Thyroid gland (tissue), 4 donors: ENCODE measurements around the gene ITPR2. TPM values are rescaled to one million over a fixed set of nuclear protein-coding genes. Genes with fewer than 3 reads are reported as not detected.

Source experiments
- DNase-seq, 2 donors: peaks; one replicate each; pipeline ENCODE4 v3.0.0-alpha.2; 2019
- H3K27ac ChIP-seq, 3 donors: fragments of 200-600 bp; sonication (generic); 1 replicate in 2 of 3; 2 replicates in 1 of 3; pipeline ENCODE4 v1.5.1; 2016 to 2019; ENCODE audit warnings: mild to moderate bottlenecking in 1 of 3, moderate library complexity in 1 of 3
- H3K27me3 ChIP-seq: fragments of 200-600 bp; sonication (generic); one replicate; pipeline ENCODE4 v1.5.1; 2019
- H3K36me3 ChIP-seq, 2 donors: fragments of 200-600 bp; sonication (generic); one replicate each; pipeline ENCODE4 v1.5.1; 2016 to 2019
- H3K4me1 ChIP-seq, 2 donors: fragments of 200-600 bp; sonication (generic); one replicate each; pipeline ENCODE4 v1.5.1; 2017 to 2019
- H3K4me3 ChIP-seq, 3 donors: fragments of 200-600 bp; sonication (generic); replicated peaks in 1 of 3; 1 replicate in 2 of 3; 2 replicates in 1 of 3; pipeline ENCODE4 v1.5.1; 2016; ENCODE audit warnings: mild to moderate bottlenecking in 1 of 3
- H3K9me3 ChIP-seq: fragments of 200-600 bp; sonication (generic); one replicate; pipeline ENCODE4 v1.5.1; 2017
- POLR2A ChIP-seq, 2 donors: fragments of 450-650 bp; IDR thresholded peaks; one replicate each; pipeline ENCODE4 v1.6.1; 2017; ENCODE audit warnings: antibody characterized with exemption in 2 of 2, mild to moderate bottlenecking in 2 of 2, moderate library complexity in 1 of 2
- WGBS, 2 donors: methylation state at CpG; one replicate each; pipeline ENCODE4 v1.1.5; 2017; 5-methylcytosine and 5-hydroxymethylcytosine counted together
- intact Hi-C: fragments of 100-400 bp; cut with DNase I; formaldehyde crosslinking; loops from one replicate; pipeline ENCODE4 v1.15.1; 2023
- total RNA-seq, 4 donors: library from RNA; depleted of rRNA; stranded (reverse); fragments of >200 nt; gene quantifications; one replicate each; pipeline ENCODE4 v1.2.3, GENCODE V29; 2016
- TF ChIP-seq, protein P1 (sequence below), 6 experiments: fragments of 200-600 bp in 3 of 6; fragments of 450-650 bp in 3 of 6; sonication (generic) in 3 of 6; IDR thresholded peaks; one replicate each; pipeline ENCODE4 v1.5.1; 2016 to 2019; ENCODE audit warnings: antibody characterized with exemption in 6 of 6, mild to moderate bottlenecking in 2 of 6, inconsistent platforms in 1 of 6, moderate library complexity in 1 of 6

ITPR2 gene
- total RNA-seq, 4 donors from 2014 or later: 24.4 to 39.7 (median 33.7) TPM

DNA sequence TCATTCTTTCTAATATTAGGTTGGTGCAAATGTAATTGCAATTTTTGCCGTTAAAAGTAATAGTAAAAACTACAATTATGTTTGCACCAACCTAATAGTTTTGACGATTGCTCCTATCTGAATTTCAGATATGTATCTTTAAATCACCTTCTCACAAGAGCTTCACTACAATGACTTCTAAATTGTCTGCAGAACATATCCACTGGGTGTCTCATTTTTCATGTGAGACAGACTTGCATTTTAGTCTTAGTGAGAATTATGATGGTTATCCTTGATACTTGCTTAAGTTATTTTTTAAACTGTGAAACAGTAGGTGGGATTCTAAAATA, 84.6 kb downstream of the ITPR2 start:
- H3K27me3 ChIP-seq: no peaks in the 10 kb centered on the region
- no peak for DNase-seq
- H3K36me3 ChIP-seq: no peaks in the 10 kb centered on the region
- no peaks in the 10 kb centered on the region for H3K4me1 ChIP-seq
- no peak overlapping the region for H3K27ac ChIP-seq
- H3K4me3 ChIP-seq: no peak overlapping the region
- TF ChIP-seq POLR2A (IDR thresholded peaks at IDR 0.05): no peak
- TF ChIP-seq, protein P1, sequence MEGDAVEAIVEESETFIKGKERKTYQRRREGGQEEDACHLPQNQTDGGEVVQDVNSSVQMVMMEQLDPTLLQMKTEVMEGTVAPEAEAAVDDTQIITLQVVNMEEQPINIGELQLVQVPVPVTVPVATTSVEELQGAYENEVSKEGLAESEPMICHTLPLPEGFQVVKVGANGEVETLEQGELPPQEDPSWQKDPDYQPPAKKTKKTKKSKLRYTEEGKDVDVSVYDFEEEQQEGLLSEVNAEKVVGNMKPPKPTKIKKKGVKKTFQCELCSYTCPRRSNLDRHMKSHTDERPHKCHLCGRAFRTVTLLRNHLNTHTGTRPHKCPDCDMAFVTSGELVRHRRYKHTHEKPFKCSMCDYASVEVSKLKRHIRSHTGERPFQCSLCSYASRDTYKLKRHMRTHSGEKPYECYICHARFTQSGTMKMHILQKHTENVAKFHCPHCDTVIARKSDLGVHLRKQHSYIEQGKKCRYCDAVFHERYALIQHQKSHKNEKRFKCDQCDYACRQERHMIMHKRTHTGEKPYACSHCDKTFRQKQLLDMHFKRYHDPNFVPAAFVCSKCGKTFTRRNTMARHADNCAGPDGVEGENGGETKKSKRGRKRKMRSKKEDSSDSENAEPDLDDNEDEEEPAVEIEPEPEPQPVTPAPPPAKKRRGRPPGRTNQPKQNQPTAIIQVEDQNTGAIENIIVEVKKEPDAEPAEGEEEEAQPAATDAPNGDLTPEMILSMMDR (IDR thresholded peaks at IDR 0.05): no peak
- no peaks in the 10 kb centered on the region for H3K9me3 ChIP-seq
- 93 to 95% methylated on average over 2 of the region's 2 CpGs for WGBS, 2 donors
- intact Hi-C loops: no loop called here

DNA sequence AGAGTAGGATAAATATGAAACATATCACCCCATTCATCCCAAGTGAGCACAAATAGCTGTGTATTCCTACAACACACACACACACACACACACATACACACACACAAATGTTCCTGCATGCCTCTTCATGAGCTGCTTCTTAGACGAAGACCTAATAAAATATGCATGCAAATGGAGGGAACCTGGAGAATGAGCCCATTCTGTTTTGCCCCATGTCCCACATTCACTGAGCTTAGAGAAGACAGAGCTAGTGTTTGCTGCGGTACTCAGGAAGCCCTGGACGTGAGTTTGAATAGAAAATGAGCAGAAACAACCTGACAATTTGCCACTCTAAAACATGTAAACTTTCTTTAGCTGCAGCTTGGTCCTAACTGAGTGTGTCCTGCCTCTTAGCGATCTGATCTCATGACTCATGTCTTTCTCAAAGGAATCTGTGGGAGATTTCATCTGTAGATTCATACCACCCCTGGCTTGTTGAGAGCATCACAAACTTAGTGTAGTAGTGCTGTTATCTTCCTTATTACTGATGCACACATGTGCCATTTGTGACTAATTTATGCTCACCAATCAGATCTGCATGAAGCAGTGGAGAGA, 86.8 kb downstream of the ITPR2 start:
- DNase-seq: no peak
- TF ChIP-seq, protein P1 (IDR thresholded peaks at IDR 0.05): no peak
- no peak overlapping the region for H3K4me3 ChIP-seq
- no peaks in the 10 kb centered on the region for H3K36me3 ChIP-seq
- no peak overlapping the region for H3K27ac ChIP-seq
- 83 to 90% methylated on average over 4 of the region's 4 CpGs for WGBS, 2 donors
- no peaks in the 10 kb centered on the region for H3K9me3 ChIP-seq
- no peaks in the 10 kb centered on the region for H3K4me1 ChIP-seq
- no peaks in the 10 kb centered on the region for H3K27me3 ChIP-seq
- intact Hi-C loops: no loop called here

DNA sequence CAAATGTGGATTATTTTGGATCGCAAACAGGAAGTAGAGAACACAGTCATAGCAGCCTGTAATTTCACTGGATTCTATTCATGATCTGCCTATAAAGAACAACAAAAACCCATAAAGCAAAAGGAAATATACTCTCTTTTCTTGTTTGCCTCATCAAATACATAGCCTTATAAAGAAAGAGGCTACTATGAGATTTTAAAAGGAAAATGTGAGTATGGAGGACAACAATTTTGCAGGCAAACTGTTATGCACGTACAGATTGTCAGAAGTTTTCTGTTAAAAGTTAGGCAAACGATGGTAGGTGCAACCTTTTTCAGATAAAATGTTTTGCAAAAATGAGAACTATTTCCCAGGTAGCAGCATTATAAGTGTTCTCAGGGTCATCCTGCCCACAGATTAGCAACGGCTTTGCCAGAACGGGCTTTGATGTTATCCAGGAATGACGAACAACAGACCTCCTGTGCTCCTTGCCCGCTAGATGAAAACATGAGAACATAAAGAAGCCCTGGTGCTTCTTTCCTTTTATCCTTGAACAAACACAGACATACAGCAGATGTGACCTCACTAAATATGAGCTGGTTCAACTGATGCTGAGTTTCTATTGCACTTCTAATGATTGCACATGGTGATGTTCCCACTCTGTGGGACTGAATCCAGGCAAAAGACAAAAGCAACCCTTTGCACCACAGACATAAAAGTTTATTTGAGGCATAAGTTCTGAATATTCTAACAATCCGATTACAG, 88.1 kb downstream of the ITPR2 start:
- Histone ChIP-seq H3K4me1 (no peaks in the 10 kb centered on the region), H3K27me3 (no peaks in the 10 kb centered on the region), H3K27ac (no peak overlapping the region), H3K9me3 (no peaks in the 10 kb centered on the region), H3K4me3 (no peak overlapping the region), H3K36me3 (no peaks in the 10 kb centered on the region)
- 79 to 83% methylated on average over 8 of the region's 8 CpGs for WGBS, 2 donors
- intact Hi-C loops: no loop called here
- TF ChIP-seq, protein P1 (IDR thresholded peaks at IDR 0.05): no peak
- no peak for TF ChIP-seq POLR2A (IDR thresholded peaks at IDR 0.05)
- DNase-seq: no peak

DNA sequence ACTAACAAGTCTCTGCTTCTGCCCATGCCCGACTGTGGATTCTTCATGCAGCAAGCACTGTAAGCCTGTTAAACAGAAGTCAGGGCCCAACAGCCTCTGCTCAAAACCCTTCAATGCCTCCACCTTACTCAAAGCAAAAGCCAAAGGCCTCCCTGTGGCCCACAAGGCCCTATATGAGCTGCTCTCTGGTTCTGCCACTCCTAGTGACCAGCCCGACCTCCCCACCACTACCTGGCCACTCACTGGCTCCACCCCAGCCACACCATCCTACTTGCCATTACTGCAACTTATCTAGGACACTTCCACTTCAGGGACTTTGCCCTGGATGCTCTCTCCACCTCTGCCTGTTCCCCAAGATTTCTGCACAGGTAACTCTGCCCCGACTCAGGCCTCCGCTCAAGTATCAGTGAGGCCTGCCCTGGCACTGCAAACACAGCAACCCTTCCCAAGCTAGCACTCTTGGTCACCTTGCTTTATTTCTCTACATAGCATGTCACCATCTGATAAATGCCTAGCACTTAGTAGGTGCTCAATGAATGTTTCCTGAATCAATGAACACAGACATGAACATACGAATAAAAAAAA, 88.9 kb downstream of the ITPR2 start:
- H3K27ac ChIP-seq: no peak overlapping the region
- intact Hi-C loops: no loop called here
- no peaks in the 10 kb centered on the region for H3K27me3 ChIP-seq
- no peak for DNase-seq
- TF ChIP-seq, protein P1 (IDR thresholded peaks at IDR 0.05): no peak
- TF ChIP-seq POLR2A (IDR thresholded peaks at IDR 0.05): no peak
- H3K36me3 ChIP-seq: no peaks in the 10 kb centered on the region
- H3K4me3 ChIP-seq: no peak overlapping the region
- WGBS, 2 donors: 95 to 97% methylated on average over 5 of the region's 5 CpGs
- H3K9me3 ChIP-seq: no peaks in the 10 kb centered on the region
- H3K4me1 ChIP-seq: no peaks in the 10 kb centered on the region

DNA sequence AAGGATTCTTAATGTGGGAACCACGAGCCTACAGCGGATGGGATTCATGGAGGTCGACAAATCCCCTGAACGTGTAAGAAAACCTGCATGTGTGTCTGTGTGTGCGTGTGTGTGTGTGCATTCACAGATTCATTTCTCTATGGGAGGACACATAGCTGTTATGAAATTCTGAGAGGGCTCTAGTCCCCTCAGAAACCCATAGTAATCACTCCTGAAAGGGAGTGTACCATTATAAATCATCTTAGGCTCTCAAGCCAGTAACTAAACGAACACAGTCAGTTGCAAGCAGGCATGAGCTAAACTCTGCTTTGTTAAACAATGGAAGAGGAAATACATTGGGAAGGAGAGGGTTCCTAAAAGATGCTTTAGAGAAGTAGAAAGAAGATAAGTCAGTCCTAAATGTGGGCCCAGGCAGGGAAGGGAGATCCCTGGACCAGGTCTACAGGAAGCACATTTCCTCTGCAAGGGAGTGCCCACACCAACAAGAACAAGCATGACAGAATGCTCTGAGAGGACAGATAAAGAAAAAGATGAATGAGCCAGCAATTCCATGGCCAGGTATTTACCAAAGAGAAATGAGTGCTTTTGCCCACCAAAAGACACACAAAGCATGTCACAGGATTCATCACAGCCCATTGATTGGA, 91.3 kb downstream of the ITPR2 start:
- Histone ChIP-seq H3K4me3 (no peak overlapping the region), H3K27ac (no peak overlapping the region), H3K36me3 (no peaks in the 10 kb centered on the region), H3K9me3 (no peaks in the 10 kb centered on the region), H3K4me1 (no peaks in the 10 kb centered on the region), H3K27me3 (no peaks in the 10 kb centered on the region)
- intact Hi-C loops: no loop called here
- 91 to 92% methylated on average over 6 of the region's 6 CpGs for WGBS, 2 donors
- DNase-seq: no peak
- TF ChIP-seq POLR2A (IDR thresholded peaks at IDR 0.05): no peak
- TF ChIP-seq, protein P1 (IDR thresholded peaks at IDR 0.05): no peak
